ENCODE data around the gene E2F4. TPM values are rescaled to one million over a fixed set of nuclear protein-coding genes. Genes with fewer than 3 reads are reported as not detected.

Gene E2F4
- total RNA-seq, 6 experiments from 2014 or later, result 14.4 to 36.4 (median 22.4) TPM

DNA sequence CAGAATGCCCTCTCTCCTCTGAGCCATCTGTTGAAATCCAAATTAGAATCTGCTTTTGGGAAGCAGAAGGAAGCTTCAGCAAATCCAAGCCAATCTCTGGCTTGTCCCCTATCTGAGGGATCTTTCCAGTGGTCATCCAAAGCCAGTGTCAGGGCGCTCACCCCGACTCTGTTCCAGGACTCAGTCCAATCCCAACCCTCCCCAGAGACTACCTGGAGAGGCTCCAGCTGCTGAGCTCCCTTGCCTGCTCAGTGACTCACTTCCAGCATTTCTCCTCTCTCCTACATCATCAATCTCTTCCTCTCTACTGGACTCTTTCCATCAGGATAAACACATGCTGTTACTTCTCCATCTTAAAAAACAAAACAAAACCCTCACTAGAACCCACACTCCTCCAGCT is 10.6 kb upstream of the E2F4 start:
- no peak overlapping the region for H3K4me3 ChIP-seq
- H3K4me1 ChIP-seq, result peaks cover 0 to 33% (median 13%) of the 10 kb centered on the region in 4 donors
- no peaks in the 10 kb centered on the region for H3K27me3 ChIP-seq
- DNase-seq (no peak), ATAC-seq (no peak)
- no peaks in the 10 kb centered on the region for H3K9me3 ChIP-seq
- TF ChIP-seq, protein P1, sequence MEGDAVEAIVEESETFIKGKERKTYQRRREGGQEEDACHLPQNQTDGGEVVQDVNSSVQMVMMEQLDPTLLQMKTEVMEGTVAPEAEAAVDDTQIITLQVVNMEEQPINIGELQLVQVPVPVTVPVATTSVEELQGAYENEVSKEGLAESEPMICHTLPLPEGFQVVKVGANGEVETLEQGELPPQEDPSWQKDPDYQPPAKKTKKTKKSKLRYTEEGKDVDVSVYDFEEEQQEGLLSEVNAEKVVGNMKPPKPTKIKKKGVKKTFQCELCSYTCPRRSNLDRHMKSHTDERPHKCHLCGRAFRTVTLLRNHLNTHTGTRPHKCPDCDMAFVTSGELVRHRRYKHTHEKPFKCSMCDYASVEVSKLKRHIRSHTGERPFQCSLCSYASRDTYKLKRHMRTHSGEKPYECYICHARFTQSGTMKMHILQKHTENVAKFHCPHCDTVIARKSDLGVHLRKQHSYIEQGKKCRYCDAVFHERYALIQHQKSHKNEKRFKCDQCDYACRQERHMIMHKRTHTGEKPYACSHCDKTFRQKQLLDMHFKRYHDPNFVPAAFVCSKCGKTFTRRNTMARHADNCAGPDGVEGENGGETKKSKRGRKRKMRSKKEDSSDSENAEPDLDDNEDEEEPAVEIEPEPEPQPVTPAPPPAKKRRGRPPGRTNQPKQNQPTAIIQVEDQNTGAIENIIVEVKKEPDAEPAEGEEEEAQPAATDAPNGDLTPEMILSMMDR (IDR thresholded peaks at IDR 0.05), result no peak
- TF ChIP-seq POLR2A (IDR thresholded peaks at IDR 0.05), result no peak
- intact Hi-C loops (cut with DNase I), result no loop called here
- H3K27ac ChIP-seq, result no peak overlapping the region
- no peaks in the 10 kb centered on the region for H3K36me3 ChIP-seq
- 22% methylated on average over 2 of the region's 2 CpGs for WGBS (ENCODE audit: insufficient coverage, low coverage, low lambda C conversion rate, missing lambda C conversion rate)

DNA sequence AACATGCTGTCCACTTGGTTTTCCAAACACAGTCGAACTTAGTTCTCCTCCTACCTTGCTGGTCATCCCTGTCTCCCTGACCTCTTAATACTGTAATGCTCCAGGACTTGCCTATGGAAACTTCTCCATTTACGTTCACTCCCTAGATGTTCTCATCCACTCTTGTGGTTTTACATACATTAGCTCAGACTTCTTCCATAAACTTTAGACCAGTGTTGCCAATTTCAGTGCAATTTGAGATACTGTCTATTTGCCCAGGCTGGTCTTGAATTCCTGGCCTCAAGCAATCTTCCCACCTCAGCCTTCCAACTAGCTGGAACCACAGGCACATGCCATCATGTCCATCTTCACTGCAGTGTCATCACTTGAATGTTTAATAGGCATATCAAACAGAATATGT is 9.7 kb upstream of the E2F4 start:
- WGBS (ENCODE audit: insufficient coverage, low coverage, low lambda C conversion rate, missing lambda C conversion rate), result 83% methylated on average over 2 of the region's 2 CpGs
- intact Hi-C loops (cut with DNase I), result no loop called here
- H3K27ac ChIP-seq, result no peak overlapping the region

DNA sequence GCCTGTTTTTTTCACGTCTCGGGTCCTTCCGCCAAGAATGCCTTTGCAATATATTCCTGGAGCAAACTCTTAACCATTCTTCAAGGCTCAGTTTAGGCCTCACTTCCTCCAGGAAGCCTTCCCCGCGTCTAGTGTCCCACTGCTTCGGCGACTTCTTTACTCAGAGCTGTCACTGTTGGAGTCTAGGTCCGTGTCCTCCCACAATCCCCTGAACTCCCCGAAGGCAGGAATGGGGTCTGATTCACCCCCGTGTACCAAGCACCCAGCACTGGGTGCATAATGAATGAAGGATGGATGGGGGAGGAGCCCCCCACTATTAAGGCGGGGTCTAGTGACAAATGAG is 8.7 kb upstream of the E2F4 start:
- intact Hi-C loops (cut with DNase I), result no loop called here
- TF ChIP-seq, protein P1 (IDR thresholded peaks at IDR 0.05), result no peak
- no peak for TF ChIP-seq POLR2A (IDR thresholded peaks at IDR 0.05)
- no peaks in the 10 kb centered on the region for H3K27me3 ChIP-seq
- no peaks in the 10 kb centered on the region for H3K36me3 ChIP-seq
- WGBS (ENCODE audit: insufficient coverage, low coverage, low lambda C conversion rate, missing lambda C conversion rate), result 13% methylated on average over 11 of the region's 11 CpGs
- DNase-seq (no peak), ATAC-seq (no peak)
- peak overlapping the region in 1 of 3 donors; percentile 91 for H3K27ac ChIP-seq
- no peaks in the 10 kb centered on the region for H3K9me3 ChIP-seq
- H3K4me1 ChIP-seq, result peaks cover 0 to 24% (median 12%) of the 10 kb centered on the region in 4 donors
- H3K4me3 ChIP-seq, result peak overlapping the region; percentile 56 to 79 (median 67)

More for the DNA sequence above, 9.7 kb upstream of the E2F4 start:
- TF ChIP-seq, protein P1 (IDR thresholded peaks at IDR 0.05), result no peak
- TF ChIP-seq POLR2A (IDR thresholded peaks at IDR 0.05), result no peak
- ATAC-seq (no peak), DNase-seq (no peak)
- H3K36me3 ChIP-seq, result no peaks in the 10 kb centered on the region
- H3K9me3 ChIP-seq, result no peaks in the 10 kb centered on the region
- H3K4me1 ChIP-seq, result peaks cover 0 to 33% (median 13%) of the 10 kb centered on the region in 4 donors
- H3K4me3 ChIP-seq, result no peak overlapping the region
- H3K27me3 ChIP-seq, result no peaks in the 10 kb centered on the region

DNA sequence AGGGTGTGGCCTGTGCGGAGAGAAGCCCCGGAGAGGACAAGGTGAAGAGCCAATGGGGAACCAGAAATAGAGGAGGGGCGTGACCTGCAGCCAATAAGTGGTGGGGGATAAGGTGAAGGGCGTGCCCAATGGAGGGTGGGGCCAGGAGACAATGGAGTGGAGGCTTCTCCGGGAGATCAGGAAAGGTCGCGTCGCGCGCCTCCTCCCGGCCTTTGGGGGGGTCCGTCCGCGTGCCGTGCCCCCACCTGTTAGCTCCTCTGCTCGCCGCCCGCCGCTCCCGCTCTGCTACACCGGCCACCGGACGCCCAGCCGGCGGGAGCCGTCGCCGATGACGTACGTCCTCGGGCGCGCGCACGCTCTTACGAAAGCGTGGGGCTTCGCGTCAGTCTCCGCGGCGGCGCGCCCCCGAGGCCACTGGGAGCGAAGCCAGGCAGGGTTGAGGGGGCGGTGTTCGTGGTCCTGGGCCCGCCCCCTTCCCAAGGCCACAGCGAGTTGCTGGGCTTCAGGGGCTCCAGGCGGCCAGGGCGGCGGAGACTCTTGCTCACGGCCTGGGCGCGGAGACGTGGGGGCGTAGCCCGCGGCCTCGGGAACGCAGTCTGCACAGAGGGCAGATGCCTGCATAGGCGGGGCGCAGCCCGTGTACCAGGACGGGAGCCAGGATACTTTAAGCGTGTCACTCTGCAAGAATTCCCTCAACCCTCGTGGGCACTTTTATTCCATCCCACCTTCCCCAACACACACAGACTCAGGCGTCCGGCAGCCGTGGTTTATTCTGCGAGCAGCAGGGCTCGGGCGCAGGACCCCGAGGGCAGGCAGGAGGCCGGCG is 8.1 kb upstream of the E2F4 start, which contains the start of gene MATCAP1:
MATCAP1 (minus strand) TSS at position 337 of the 826 bp plus-strand sequence. CDS start 3,353 bp downstream, outside the sequence.
- TF ChIP-seq, protein P1 (IDR thresholded peaks at IDR 0.05), result no peak
- peak; percentile 46 for TF ChIP-seq POLR2A (IDR thresholded peaks at IDR 0.05)
- peak within 1 kb of the TSS; percentile 85 to 91 (median 90) for H3K27ac ChIP-seq
- peak within 1 kb of the TSS; percentile 56 to 79 (median 67) for H3K4me3 ChIP-seq
- intact Hi-C loops (cut with DNase I), result no loop called here
- H3K9me3 ChIP-seq, result no peaks in the 10 kb centered on the region
- H3K27me3 ChIP-seq, result no peaks in the 10 kb centered on the region
- ATAC-seq (peak; percentile 85 to 94 (median 90)), DNase-seq (peak; percentile 92 to 96 (median 93))
- H3K36me3 ChIP-seq, result no peaks in the 10 kb centered on the region
- peaks cover 0 to 18% (median 9%) of the 10 kb centered on the region in 4 donors for H3K4me1 ChIP-seq
- WGBS (ENCODE audit: insufficient coverage, low coverage, low lambda C conversion rate, missing lambda C conversion rate), result 0% methylated on average over 13 of the region's 77 CpGs
